IPS-18c (cell line): ENCODE results near the gene NPW.

ENCODE experiments used
- H3K4me3 ChIP-seq: 2 replicates; pipeline ENCODE4 v1.7.0; 2013; ENCODE audit warnings: low read depth, mild to moderate bottlenecking, low read length, moderate library complexity; ENCODE audit not compliant: insufficient read depth
- H3K9me3 ChIP-seq: one replicate; pipeline ENCODE4 v1.6.1; 2013; ENCODE audit warnings: mild to moderate bottlenecking, low read length, moderate library complexity; ENCODE audit not compliant: control insufficient read depth, insufficient read depth

Gene NPW

DNA sequence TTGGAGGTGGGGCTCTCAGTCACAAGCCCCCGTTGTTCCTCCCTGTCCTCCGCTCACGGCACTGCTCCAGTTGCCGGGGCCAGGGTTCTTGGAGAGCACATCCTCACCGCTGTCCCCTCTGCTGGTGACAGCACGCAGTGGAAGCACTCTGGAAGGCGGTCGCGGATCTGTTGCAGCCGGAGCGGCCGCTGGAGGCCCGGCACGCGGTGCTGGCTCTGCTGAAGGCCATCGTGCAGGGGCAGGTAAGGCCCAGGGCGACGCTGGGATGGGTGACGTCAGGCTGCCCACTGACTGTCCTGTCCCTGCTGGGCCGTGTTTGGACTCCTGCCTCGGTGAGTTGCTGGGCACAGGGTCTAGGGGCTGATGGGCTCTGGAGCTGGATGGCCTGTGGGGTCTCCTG, 33.6 kb downstream of the NPW start:
- H3K9me3 ChIP-seq, result no peaks in the 10 kb centered on the region
- H3K4me3 ChIP-seq, result no peak overlapping the region

GRCh38 chr16:2053897-2054296, 34.3 kb downstream of the NPW start:
- H3K9me3 ChIP-seq, result no peaks in the 10 kb centered on the region
- no peak overlapping the region for H3K4me3 ChIP-seq

GRCh38 chr16:2054543-2055245, 35.1 kb downstream of the NPW start:
- no peak overlapping the region for H3K4me3 ChIP-seq
- H3K9me3 ChIP-seq, result no peaks in the 10 kb centered on the region

GRCh38 chr16:2056077-2056476, 36.5 kb downstream of the NPW start:
- no peak overlapping the region for H3K4me3 ChIP-seq
- H3K9me3 ChIP-seq, result no peaks in the 10 kb centered on the region

DNA sequence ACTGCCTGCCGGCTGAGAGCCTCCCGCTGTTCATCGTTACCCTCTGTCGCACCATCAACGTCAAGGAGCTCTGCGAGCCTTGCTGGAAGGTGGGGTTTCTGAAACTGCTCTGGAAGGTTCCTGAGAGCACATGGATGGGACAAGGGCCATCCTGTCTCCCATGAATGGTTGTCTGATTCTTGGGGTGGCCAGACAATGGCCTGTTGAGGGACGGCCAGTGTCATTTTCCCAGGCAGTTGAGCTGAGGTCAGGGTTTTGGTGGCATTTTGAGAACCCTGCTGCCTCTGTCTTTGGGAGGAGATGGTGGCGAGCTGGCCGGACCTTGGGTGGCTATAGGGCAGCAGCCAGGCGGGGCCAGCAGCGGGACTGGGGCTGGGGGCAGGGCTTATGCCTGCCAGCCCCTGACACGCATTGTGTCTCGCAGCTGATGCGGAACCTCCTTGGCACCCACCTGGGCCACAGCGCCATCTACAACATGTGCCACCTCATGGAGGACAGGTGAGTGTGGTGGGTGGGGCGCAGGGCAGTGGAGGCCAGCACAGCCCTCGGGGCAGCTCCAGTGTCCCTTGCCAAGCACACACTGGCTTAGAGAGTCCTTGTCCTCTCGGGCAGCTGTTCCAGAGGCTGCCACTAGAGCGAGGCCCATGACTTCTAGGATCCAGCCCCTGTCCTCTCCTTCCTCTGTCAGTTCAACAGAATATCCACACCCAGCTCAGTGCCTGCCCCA, 37.3 kb downstream of the NPW start:
- Histone ChIP-seq H3K4me3 (no peak overlapping the region), H3K9me3 (no peaks in the 10 kb centered on the region)

DNA sequence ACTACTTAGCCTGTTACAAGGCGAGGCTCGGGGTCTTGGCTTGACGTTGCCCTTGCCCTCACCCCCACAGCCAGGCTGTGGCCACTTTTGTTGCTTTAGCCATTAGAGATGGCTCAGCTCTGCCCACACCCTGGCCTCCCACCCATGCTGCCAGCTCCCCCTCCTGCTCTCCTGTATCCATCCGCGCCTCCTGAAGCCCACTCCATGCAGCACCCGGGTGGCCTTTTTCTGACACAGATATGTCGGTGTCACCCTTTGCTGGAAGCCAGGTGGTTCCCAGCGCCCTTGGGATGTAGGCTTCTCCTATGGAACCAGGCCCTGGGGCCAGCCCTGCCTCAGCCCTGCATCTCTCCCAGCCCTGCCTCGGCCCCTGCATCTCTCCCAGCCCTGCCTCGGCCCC, 37.9 kb downstream of the NPW start:
- H3K4me3 ChIP-seq, result no peak overlapping the region
- no peaks in the 10 kb centered on the region for H3K9me3 ChIP-seq

DNA sequence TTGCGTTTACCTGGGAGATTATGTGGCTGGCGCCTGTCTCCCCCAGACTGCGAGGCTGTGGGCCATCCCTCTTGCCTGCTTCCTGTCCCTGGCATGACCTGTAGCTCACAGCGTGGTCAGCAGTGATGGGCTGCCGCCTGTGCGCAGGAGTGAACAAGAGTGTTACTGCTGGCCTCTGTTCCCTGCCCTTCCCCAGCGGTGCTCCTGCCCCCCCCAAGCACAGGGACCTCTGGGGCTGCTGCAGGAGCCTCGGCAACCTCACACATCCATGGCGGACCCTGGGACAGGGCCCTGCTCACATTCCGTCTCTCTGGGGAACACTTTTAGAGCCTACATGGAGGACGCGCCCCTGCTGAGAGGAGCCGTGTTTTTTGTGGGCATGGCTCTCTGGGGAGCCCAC, 38.8 kb downstream of the NPW start:
- Histone ChIP-seq H3K4me3 (no peak overlapping the region), H3K9me3 (no peaks in the 10 kb centered on the region)

- Histone ChIP-seq H3K4me3 (no peak overlapping the region), H3K9me3 (no peaks in the 10 kb centered on the region)
Measured at GRCh38 chr16:2058872-2059271, 39.3 kb downstream of the NPW start.

DNA sequence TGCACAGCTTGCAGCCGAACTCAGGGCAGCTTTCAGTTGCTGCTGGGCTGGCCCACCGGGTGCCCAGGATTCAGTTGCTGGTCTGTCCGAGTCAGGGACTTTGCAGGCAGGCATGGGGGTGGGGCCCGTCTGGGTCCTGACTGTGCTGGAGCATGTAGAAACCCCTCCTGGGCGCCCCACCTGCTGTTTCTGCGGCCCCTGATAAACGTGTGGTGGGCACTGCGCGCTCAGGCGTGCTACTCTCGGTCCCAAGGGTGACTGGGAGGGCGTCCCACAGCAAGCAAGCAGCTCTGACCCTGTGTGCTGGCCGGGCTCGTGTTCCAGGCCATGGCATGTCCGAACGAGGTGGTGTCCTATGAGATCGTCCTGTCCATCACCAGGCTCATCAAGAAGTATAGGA, 40.8 kb downstream of the NPW start:
- Histone ChIP-seq H3K9me3 (no peaks in the 10 kb centered on the region), H3K4me3 (no peak overlapping the region)

DNA sequence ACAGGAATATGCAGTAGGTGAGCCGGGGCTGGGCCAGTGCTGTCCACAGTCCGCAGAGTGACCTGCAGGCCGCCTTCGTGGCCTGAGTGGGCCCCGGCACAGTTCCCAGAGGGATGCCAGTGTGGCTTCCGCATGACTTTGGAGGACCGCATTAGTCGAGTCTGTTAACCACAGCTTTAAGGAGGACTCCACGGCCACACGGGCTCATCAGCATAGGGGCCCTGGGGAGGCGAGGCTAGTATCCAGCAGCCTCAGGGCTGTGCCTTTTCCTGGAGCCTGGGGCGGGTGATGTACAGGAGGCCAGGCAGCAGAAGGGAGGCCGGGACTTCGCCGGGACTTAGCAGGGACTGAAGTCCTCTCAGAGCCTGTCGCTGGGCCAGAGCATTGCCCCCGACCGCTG, 41.4 kb downstream of the NPW start:
- Histone ChIP-seq H3K9me3 (no peaks in the 10 kb centered on the region), H3K4me3 (no peak overlapping the region)

DNA sequence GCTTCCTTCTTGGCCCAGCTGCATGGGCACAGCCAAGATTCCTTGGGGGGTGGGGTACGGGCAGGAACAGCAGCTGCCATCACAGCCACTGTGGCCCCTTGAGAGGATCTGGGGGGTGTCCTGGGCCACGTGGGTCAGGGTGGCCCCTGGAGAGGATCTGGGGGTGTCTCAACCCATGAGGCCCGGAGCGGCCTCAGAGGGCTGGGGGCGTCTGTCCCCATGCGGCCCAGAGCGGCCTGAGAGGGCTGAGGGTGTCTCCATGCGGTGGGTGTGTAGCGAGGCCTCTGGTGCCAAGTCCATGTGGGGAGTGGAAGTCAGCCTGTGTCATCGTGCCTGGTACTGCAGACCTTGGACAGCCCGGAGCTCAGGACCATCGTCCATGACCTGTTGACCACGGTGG, 41.9 kb downstream of the NPW start:
- H3K4me3 ChIP-seq, result no peak overlapping the region

GRCh38 chr16:2062801-2063200, 43.2 kb downstream of the NPW start:
- no peaks in the 10 kb centered on the region for H3K9me3 ChIP-seq

More for the DNA sequence above, 41.9 kb downstream of the NPW start:
- H3K9me3 ChIP-seq, result no peaks in the 10 kb centered on the region

DNA sequence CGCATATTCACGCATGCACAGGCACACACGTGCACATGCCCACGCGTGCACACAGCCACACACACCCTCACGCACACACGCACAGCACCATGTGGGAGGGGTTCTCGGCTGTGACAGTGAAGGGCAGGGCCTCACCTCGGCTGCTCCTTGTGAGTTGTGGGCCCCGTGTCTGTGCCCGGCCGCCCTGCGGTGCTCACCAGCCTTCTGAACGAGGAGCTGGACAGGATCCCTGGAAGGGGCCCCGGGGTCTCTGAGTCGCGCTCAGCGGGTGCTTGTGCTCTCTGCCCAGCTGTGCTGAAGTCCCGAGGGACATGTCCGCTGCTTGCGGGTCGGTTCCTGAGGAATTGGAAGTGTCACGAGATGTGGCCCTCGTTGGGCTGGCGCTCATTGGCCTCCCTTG, 44.3 kb downstream of the NPW start:
- no peak overlapping the region for H3K4me3 ChIP-seq
- no peaks in the 10 kb centered on the region for H3K9me3 ChIP-seq

More at GRCh38 chr16:2062801-2063200, 43.2 kb downstream of the NPW start:
- H3K4me3 ChIP-seq, result no peak overlapping the region

- Histone ChIP-seq H3K9me3 (no peaks in the 10 kb centered on the region), H3K4me3 (no peak overlapping the region)
Measured at GRCh38 chr16:2064368-2064945, 44.9 kb downstream of the NPW start.

GRCh38 chr16:2066139-2066538, 46.6 kb downstream of the NPW start:
- no peak overlapping the region for H3K4me3 ChIP-seq
- no peaks in the 10 kb centered on the region for H3K9me3 ChIP-seq
